Ishikawa (cell line): ENCODE data around the gene CCL17.

Experiments used
- CEBPB ChIP-seq: IDR thresholded peaks from 2 replicates; pipeline ENCODE4 v1.6.1; 2012
- CREB1 ChIP-seq: IDR thresholded peaks from 2 replicates; pipeline ENCODE4 v1.6.1; 2012; ENCODE audit warnings: low read depth
- EGR1 ChIP-seq: IDR thresholded peaks from 2 replicates; pipeline ENCODE4 v1.6.1; 2012
- EP300 ChIP-seq: IDR thresholded peaks from 2 replicates; pipeline ENCODE4 v1.6.1; 2012; ENCODE audit warnings: borderline replicate concordance
- FOXM1 ChIP-seq: IDR thresholded peaks from 2 replicates; pipeline ENCODE4 v1.6.1; 2012; ENCODE audit warnings: low read depth, borderline replicate concordance
- NFIC ChIP-seq: IDR thresholded peaks from 2 replicates; pipeline ENCODE4 v1.6.1; 2012
- RAD21 ChIP-seq: IDR thresholded peaks from 2 replicates; pipeline ENCODE4 v1.6.1; 2012; ENCODE audit warnings: low read depth
- TAF1 ChIP-seq: IDR thresholded peaks from 2 replicates; pipeline ENCODE4 v1.6.1; 2012; ENCODE audit warnings: low read depth, mild to moderate bottlenecking
- TCF12 ChIP-seq: IDR thresholded peaks from 2 replicates; pipeline ENCODE4 v1.6.1; 2012; ENCODE audit warnings: low read depth
- TEAD4 ChIP-seq: IDR thresholded peaks from 2 replicates; pipeline ENCODE4 v1.6.1; 2012
- YY1 ChIP-seq: IDR thresholded peaks from 2 replicates; pipeline ENCODE4 v1.6.1; 2012; ENCODE audit warnings: low read depth
- ZBTB7A ChIP-seq: IDR thresholded peaks from 2 replicates; pipeline ENCODE4 v1.6.1; 2012; ENCODE audit warnings: low read depth
- TF ChIP-seq, protein P1 (sequence below): IDR thresholded peaks from 2 replicates; pipeline ENCODE4 v1.6.1; 2012; ENCODE audit warnings: low read depth, mild to moderate bottlenecking
- TF ChIP-seq, protein P2 (sequence below): IDR thresholded peaks from 2 replicates; pipeline ENCODE4 v1.6.1; 2012
- TF ChIP-seq, protein P3 (sequence below): IDR thresholded peaks from 2 replicates; pipeline ENCODE4 v1.6.1; 2012

Gene CCL17

DNA sequence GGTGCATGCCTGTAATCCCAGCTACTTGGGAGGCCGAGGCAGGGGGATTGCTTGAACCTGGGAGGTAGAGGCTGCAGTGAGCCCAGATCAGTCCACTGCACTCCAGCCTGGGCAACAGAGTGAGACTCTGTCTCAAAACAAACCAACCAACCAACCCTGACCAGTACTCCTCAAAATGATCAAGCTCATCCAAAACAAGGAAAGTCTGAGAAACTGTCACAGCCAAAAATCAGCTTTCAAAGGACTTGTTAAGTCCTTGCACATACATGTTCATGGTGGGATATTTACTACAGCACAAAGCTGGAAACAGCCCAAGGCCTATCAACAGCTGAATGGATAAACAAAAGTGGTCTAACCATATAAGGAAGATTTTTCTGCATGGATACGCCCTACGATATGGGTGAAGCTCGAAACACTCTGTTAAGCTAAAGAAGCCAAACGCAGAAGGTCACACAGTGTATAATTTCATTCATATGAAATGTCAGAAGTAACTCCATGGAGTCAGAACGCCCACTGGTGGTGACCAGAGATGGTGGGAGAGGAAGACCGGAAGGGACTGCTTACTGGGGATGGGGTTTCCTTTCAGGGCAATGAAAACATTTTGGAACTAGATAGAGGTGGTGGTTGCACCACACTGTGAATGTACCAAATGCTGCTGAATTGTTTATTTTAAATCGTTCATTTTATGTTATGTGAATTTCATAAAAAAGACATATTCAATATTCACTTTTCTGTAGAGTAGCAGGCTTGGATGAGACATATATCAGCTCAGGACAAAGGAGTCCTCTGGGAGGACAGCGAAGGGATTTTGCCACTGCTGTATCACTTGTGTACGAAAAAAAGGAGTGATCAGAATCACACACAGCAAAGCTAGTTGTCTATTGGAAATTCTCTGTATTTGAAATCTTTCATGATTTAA is 17.7 kb downstream of the CCL17 start:
- TF ChIP-seq, protein P1, sequence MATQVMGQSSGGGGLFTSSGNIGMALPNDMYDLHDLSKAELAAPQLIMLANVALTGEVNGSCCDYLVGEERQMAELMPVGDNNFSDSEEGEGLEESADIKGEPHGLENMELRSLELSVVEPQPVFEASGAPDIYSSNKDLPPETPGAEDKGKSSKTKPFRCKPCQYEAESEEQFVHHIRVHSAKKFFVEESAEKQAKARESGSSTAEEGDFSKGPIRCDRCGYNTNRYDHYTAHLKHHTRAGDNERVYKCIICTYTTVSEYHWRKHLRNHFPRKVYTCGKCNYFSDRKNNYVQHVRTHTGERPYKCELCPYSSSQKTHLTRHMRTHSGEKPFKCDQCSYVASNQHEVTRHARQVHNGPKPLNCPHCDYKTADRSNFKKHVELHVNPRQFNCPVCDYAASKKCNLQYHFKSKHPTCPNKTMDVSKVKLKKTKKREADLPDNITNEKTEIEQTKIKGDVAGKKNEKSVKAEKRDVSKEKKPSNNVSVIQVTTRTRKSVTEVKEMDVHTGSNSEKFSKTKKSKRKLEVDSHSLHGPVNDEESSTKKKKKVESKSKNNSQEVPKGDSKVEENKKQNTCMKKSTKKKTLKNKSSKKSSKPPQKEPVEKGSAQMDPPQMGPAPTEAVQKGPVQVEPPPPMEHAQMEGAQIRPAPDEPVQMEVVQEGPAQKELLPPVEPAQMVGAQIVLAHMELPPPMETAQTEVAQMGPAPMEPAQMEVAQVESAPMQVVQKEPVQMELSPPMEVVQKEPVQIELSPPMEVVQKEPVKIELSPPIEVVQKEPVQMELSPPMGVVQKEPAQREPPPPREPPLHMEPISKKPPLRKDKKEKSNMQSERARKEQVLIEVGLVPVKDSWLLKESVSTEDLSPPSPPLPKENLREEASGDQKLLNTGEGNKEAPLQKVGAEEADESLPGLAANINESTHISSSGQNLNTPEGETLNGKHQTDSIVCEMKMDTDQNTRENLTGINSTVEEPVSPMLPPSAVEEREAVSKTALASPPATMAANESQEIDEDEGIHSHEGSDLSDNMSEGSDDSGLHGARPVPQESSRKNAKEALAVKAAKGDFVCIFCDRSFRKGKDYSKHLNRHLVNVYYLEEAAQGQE: no peak
- TF ChIP-seq TCF12 (no peak), RAD21 (peak; percentile 76), EP300 (no peak), YY1 (no peak), TAF1 (no peak)
- TF ChIP-seq, protein P2, sequence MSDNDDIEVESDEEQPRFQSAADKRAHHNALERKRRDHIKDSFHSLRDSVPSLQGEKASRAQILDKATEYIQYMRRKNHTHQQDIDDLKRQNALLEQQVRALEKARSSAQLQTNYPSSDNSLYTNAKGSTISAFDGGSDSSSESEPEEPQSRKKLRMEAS: no peak
- TF ChIP-seq, protein P3, sequence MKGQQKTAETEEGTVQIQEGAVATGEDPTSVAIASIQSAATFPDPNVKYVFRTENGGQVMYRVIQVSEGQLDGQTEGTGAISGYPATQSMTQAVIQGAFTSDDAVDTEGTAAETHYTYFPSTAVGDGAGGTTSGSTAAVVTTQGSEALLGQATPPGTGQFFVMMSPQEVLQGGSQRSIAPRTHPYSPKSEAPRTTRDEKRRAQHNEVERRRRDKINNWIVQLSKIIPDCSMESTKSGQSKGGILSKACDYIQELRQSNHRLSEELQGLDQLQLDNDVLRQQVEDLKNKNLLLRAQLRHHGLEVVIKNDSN: no peak

DNA sequence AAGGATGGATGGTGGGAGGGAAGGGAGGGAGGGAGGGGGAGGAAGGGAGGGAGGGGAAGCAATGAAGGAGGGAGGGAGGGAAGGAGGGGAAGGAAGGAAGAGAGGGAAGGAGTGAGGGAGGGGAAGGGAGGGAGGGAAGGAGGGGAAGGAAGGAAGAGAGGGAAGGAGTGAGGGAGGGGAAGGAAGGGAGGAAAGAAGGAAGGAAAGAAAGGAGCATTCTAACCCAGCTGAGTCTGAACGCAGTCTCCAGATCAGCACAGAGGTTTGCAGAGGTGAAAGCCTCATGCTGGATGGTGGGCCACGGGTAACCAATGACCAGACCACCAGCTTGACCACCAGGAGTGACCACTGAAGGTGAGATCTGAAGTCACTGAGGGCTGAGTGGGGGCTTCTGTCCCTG is 18.6 kb downstream of the CCL17 start:
- TF ChIP-seq TCF12 (no peak), EGR1 (no peak), ZBTB7A (no peak), TAF1 (no peak), RAD21 (no peak), YY1 (no peak), CREB1 (no peak), CEBPB (no peak)
- TF ChIP-seq, protein P1: no peak

DNA sequence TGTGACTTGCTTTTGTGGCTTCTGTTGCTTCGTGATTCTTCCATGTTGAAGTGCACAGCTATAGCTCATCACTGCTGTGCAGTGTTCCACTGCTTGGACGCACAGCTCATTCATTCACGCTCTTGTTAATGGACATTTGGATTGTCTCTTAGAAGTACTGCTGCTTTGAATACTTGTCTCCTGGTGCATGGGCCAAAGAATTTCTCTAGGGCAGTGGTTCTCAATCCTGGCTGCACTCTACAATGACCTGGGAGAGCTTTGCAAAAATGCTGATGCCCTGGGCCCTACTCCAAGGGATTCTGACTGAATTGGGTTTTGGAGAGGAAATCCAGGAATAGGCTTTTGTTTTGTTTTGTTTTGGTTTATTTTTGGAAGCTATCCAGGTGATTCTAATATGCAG is 20.0 kb downstream of the CCL17 start:
- TF ChIP-seq TEAD4 (no peak), NFIC (no peak), RAD21 (no peak), YY1 (no peak), CEBPB (no peak), EGR1 (no peak), FOXM1 (no peak), TAF1 (no peak), TCF12 (no peak), EP300 (no peak), CREB1 (no peak), ZBTB7A (no peak)
- TF ChIP-seq, protein P1: no peak
- TF ChIP-seq, protein P2: no peak
- TF ChIP-seq, protein P3: no peak

DNA sequence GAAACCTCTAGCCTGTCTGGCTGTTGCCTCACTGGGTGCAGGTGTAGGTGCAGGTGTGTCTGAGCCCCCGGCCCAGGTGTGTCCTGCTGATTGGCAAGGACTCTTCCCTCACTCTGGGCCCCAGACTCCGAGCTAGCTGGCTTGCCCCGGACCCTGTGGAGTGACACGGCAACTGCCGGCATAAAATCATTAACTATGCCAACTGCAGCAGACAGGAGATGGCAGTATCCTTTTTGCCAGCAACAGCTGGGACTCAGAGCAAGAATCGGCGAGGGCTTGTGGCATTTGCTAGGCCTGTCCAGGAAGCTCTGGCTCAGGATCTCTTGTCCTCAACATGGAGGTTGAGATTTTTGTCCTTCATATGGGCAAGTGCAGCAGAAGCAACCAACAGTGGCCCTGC is 21.8 kb downstream of the CCL17 start:
- TF ChIP-seq YY1 (no peak), TAF1 (no peak), TCF12 (no peak)
- TF ChIP-seq, protein P2: no peak
